Measurements from ENCODE around the gene MSS51. TPM values are rescaled to one million over a fixed set of nuclear protein-coding genes. Genes with fewer than 3 reads are reported as not detected.

MSS51 gene
- total and polyA plus RNA-seq, 4 donors: 0.08 to 1.6 (median 0.94) TPM

DNA sequence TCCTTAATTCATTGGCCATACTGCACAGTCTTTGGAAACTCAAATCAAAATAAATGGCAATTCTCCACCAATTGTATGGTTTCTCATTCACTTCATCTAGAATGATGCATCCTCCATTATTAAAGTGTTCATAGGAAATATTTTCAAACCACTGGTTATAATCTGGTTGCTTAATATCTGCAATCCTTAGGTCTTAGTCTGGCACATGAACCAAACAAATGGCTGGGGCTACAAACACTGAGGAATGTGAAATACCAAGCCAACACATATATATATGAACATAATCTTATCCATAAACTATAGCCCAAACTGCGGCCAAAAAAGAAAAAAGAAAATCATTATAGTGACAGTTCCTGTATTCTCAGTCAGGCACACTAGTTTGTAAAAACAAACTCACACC lies 5.7 kb upstream of the MSS51 start:
- Histone ChIP-seq H3K4me3 (ENCODE audit: low read depth in 1 of 3, low read length in 3 of 3) (no peak overlapping the region), H3K4me1 (ENCODE audit: control insufficient read depth in 4 of 4, insufficient read depth in 4 of 4, low read length in 3 of 4) (no peaks in the 10 kb centered on the region), H3K27me3 (ENCODE audit: control insufficient read depth in 4 of 4, insufficient read depth in 4 of 4, low read length in 3 of 4) (no peaks in the 10 kb centered on the region), H3K36me3 (ENCODE audit: control insufficient read depth in 4 of 4, insufficient read depth in 3 of 4, low read depth in 1 of 4, low read length in 3 of 4) (peaks cover 1 to 17% (median 7%) of the 10 kb centered on the region in 4 donors), H3K9ac (ENCODE audit: low read depth in 1 of 2, low read length in 2 of 2) (no peak overlapping the region), H3K27ac (ENCODE audit: low read depth in 1 of 2, low read length in 2 of 2) (no peak overlapping the region), H3K9me3 (ENCODE audit: control insufficient read depth in 4 of 4, low read length in 3 of 4) (no peaks in the 10 kb centered on the region)
- DNase-seq (ENCODE audit: low spot score): no peak
- no peak for TF ChIP-seq EGR1 (IDR thresholded peaks at IDR 0.05; ENCODE audit: low read depth in 2 of 2)
- WGBS: 91% methylated on average over 1 of the region's 1 CpG

DNA sequence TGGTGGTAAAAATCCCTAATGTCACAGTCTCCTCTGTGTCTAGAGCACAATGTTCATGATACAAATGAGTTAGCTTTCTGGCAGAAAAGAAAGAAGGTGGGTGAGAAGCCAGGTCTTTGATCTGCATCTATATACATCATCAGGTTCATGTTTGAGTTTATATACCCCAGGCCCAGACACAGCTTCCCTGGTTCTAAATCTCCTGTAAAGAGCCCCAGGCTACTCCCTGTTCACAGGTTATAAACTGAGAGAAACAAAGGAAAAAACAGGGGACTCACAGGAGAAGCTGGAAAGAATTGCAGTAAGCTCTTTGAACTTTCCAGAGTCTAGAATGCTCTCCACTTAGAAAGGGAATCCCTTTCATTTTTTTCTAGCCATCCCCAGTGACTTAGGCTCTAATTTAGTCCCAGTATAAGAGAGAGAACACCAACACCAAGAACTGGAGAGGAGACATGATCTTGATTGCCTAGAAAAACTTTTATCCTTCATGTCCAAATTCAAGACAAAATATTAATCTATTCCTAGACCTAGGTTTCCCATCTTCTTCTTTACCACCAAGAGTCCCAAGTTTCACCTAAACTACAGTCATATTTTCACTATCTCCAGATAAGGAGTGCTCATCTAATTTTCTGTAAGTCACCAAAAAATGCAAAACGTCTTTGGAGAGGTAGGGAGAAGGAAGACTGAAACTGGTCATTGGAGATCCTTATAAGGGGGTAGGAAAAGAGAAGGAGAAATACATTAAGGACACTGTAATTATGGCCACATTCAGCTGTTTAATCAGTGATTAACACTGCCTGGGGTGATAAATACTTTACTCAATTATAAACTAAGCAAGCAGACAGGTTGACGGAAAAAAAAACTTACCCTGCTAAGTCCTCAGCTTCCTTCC lies 469 bp downstream of the MSS51 start:
- 81% methylated on average over 2 of the region's 2 CpGs for WGBS
- no peaks in the 10 kb centered on the region for H3K4me1 ChIP-seq (ENCODE audit: control insufficient read depth in 4 of 4, insufficient read depth in 4 of 4, low read length in 3 of 4)
- H3K27me3 ChIP-seq (ENCODE audit: control insufficient read depth in 4 of 4, insufficient read depth in 4 of 4, low read length in 3 of 4): no peaks in the 10 kb centered on the region
- no peak overlapping the region for H3K27ac ChIP-seq (ENCODE audit: low read depth in 1 of 2, low read length in 2 of 2)
- no peak overlapping the region for H3K4me3 ChIP-seq (ENCODE audit: low read depth in 1 of 3, low read length in 3 of 3)
- H3K9me3 ChIP-seq (ENCODE audit: control insufficient read depth in 4 of 4, low read length in 3 of 4): no peaks in the 10 kb centered on the region
- TF ChIP-seq SP1 (IDR thresholded peaks at IDR 0.05): no peak
- no peak for TF ChIP-seq GABPA (IDR thresholded peaks at IDR 0.05 in 1 of 2, conservative IDR thresholded peaks at IDR 0.05 in 1 of 2)
- TF ChIP-seq NR2F2 (IDR thresholded peaks at IDR 0.05): no peak
- no peak for TF ChIP-seq HNF4A (conservative IDR thresholded peaks at IDR 0.05)
- TF ChIP-seq FOXA2 (IDR thresholded peaks at IDR 0.05): no peak
- TF ChIP-seq HNF4G (IDR thresholded peaks at IDR 0.05): no peak
- TF ChIP-seq, protein P1, sequence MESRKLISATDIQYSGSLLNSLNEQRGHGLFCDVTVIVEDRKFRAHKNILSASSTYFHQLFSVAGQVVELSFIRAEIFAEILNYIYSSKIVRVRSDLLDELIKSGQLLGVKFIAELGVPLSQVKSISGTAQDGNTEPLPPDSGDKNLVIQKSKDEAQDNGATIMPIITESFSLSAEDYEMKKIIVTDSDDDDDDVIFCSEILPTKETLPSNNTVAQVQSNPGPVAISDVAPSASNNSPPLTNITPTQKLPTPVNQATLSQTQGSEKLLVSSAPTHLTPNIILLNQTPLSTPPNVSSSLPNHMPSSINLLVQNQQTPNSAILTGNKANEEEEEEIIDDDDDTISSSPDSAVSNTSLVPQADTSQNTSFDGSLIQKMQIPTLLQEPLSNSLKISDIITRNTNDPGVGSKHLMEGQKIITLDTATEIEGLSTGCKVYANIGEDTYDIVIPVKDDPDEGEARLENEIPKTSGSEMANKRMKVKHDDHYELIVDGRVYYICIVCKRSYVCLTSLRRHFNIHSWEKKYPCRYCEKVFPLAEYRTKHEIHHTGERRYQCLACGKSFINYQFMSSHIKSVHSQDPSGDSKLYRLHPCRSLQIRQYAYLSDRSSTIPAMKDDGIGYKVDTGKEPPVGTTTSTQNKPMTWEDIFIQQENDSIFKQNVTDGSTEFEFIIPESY (IDR thresholded peaks at IDR 0.05): no peak
- TF ChIP-seq JUND (IDR thresholded peaks at IDR 0.05): no peak
- TF ChIP-seq, protein P2, sequence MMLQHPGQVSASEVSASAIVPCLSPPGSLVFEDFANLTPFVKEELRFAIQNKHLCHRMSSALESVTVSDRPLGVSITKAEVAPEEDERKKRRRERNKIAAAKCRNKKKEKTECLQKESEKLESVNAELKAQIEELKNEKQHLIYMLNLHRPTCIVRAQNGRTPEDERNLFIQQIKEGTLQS (IDR thresholded peaks at IDR 0.05): no peak
- no peak for TF ChIP-seq FOXA1 (IDR thresholded peaks at IDR 0.05)
- TF ChIP-seq, protein P3, sequence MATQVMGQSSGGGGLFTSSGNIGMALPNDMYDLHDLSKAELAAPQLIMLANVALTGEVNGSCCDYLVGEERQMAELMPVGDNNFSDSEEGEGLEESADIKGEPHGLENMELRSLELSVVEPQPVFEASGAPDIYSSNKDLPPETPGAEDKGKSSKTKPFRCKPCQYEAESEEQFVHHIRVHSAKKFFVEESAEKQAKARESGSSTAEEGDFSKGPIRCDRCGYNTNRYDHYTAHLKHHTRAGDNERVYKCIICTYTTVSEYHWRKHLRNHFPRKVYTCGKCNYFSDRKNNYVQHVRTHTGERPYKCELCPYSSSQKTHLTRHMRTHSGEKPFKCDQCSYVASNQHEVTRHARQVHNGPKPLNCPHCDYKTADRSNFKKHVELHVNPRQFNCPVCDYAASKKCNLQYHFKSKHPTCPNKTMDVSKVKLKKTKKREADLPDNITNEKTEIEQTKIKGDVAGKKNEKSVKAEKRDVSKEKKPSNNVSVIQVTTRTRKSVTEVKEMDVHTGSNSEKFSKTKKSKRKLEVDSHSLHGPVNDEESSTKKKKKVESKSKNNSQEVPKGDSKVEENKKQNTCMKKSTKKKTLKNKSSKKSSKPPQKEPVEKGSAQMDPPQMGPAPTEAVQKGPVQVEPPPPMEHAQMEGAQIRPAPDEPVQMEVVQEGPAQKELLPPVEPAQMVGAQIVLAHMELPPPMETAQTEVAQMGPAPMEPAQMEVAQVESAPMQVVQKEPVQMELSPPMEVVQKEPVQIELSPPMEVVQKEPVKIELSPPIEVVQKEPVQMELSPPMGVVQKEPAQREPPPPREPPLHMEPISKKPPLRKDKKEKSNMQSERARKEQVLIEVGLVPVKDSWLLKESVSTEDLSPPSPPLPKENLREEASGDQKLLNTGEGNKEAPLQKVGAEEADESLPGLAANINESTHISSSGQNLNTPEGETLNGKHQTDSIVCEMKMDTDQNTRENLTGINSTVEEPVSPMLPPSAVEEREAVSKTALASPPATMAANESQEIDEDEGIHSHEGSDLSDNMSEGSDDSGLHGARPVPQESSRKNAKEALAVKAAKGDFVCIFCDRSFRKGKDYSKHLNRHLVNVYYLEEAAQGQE (IDR thresholded peaks at IDR 0.05): no peak
- no peak for TF ChIP-seq TAF1 (conservative IDR thresholded peaks at IDR 0.05)
- no peak for TF ChIP-seq EGR1 (IDR thresholded peaks at IDR 0.05; ENCODE audit: low read depth in 2 of 2)
- TF ChIP-seq RAD21 (IDR thresholded peaks at IDR 0.05): no peak
- DNase-seq (ENCODE audit: low spot score): no peak
- peaks cover 1 to 7% (median 5%) of the 10 kb centered on the region in 4 donors for H3K36me3 ChIP-seq (ENCODE audit: control insufficient read depth in 4 of 4, insufficient read depth in 3 of 4, low read depth in 1 of 4, low read length in 3 of 4)
- no peak overlapping the region for H3K9ac ChIP-seq (ENCODE audit: low read depth in 1 of 2, low read length in 2 of 2)

Data from liver (tissue), 9 donors.